Heart right ventricle (tissue), 16 donors: Measurements from ENCODE around the gene HSD11B2. TPM values are rescaled to one million over a fixed set of nuclear protein-coding genes. Genes with fewer than 3 reads are reported as not detected.
A peak's percentile ranks its signal among the peaks of the same experiment; 100 is the strongest.

Experiments
- ATAC-seq, 8 donors: fragments of 200-7000 bp; cut with Tn5 transposase; one replicate each; pipeline ENCODE4 v1.9.1; 2020; ENCODE audit warnings: mild to moderate bottlenecking in 8 of 8, moderate library complexity in 8 of 8, moderate number of reproducible peaks in 1 of 8
- DNase-seq, 2 donors: peaks; one replicate each; pipeline ENCODE4 v3.0.0-alpha.2; 2020
- H3K27ac ChIP-seq, 10 donors: fragments of 200-600 bp; sonication (generic) in 2 of 10; one replicate each; pipeline versions ENCODE4 v1.5.0 to v1.8.0; 2020 to 2022; ENCODE audit warnings: mild to moderate bottlenecking in 3 of 10
- H3K27me3 ChIP-seq, 7 donors: fragments of 200-600 bp; one replicate each; pipeline ENCODE4 v1.8.0; 2021 to 2022; ENCODE audit warnings: mild to moderate bottlenecking in 2 of 7
- H3K36me3 ChIP-seq, 9 donors: fragments of 200-600 bp; sonication (generic) in 1 of 9; one replicate each; pipeline versions ENCODE4 v1.5.0 to v1.8.0; 2020 to 2022; ENCODE audit warnings: mild to moderate bottlenecking in 2 of 9
- H3K4me1 ChIP-seq, 9 donors: fragments of 200-600 bp; sonication (generic) in 1 of 9; one replicate each; pipeline versions ENCODE4 v1.5.0 to v1.8.0; 2020 to 2022; ENCODE audit warnings: mild to moderate bottlenecking in 4 of 9
- H3K4me3 ChIP-seq, 10 donors: fragments of 200-600 bp; sonication (generic) in 2 of 10; one replicate each; pipeline versions ENCODE4 v1.5.0 to v1.8.0; 2020 to 2022; ENCODE audit warnings: mild to moderate bottlenecking in 7 of 10, moderate library complexity in 2 of 10
- H3K9me3 ChIP-seq, 11 donors: fragments of 200-600 bp in 10 of 11; sonication (generic) in 2 of 11; one replicate each; pipeline versions ENCODE4 v1.5.0 to v1.8.0; 2013 to 2022; ENCODE audit warnings: mild to moderate bottlenecking in 2 of 11, control low read depth in 1 of 11, moderate library complexity in 1 of 11
- WGBS, 2 donors: extraction: QIAGEN DNeasy Blood & Tissue Kit; methylation state at CpG; one replicate each; pipeline ENCODE4 v1.1.7; 2013; ENCODE audit warnings: inconsistent platforms in 1 of 2; 5-methylcytosine and 5-hydroxymethylcytosine counted together
- intact Hi-C, 10 donors: fragments of 100-400 bp; cut with DNase I; formaldehyde crosslinking; loops; one replicate each; pipeline versions ENCODE4 v1.11.1 to v1.14.2; 2022
- polyA plus RNA-seq, 2 donors: library from polyadenylated mRNA; stranded (reverse); fragments of 200-250 nt; gene quantifications; one replicate each; pipeline ENCODE4 v1.2.3, GENCODE V29; 2013
- total RNA-seq, 10 donors: library from RNA; stranded (reverse); fragmentation: NEBNext Ultra II Directional in 3 of 10; extraction: Animal tissue kit (Norgen Biotek cat#: 25700) in 3 of 10; gene quantifications; one replicate each; pipeline versions ENCODE4 v1.2.1 to v1.2.4, GENCODE V29; 2021 to 2023
- TF ChIP-seq, protein P1 (sequence below), 9 donors: fragments of 200-600 bp; sonication (generic) in 2 of 9; IDR thresholded peaks; one replicate each; pipeline versions ENCODE4 v1.5.0 to v1.8.0; 2021 to 2022; ENCODE audit warnings: antibody characterized with exemption in 9 of 9, mild to moderate bottlenecking in 5 of 9, moderate library complexity in 1 of 9
- donor health status: Arrhythmogenic right ventricular cardiomyopathy.
- donor health status: ischemic (EF 13 %, LVEDD 7.1; RV severe dilation, severe dysfunction).
- donor health status: healthy with polysubstance abuse.
- donor health status: DM: no; HTN: yes; CAD: no.
- donor health status: DM: no; HTN: no; CAD: no.
- donor health status: ischemic (EF 25% LVEDD 6.9; RV normal size, moderate dysfunction).
- donor health status: ischemic (EF 25% LVEDD 5.7; RV mildly dilated, moderate dysfunction).
- donor health status: healthy.
- donor health status: DM: yes; HTN: yes; CAD: no.
- donor health status: Ischemic cardiomyopathy.
- donor health status: ischemic (EF 35%, LVEDD 5.7; RV mildly dilated, moderate dysfunction).
- donor health status: nonischemic (EF 11% LVEDD 7.7; RV severe dilation, severe dysfunction).
- donor health status: DM: yes; HTN: yes; CAD: no.
- donor health status: PGD.
- donor health status: ischemic (EF 29% LVEDD 5.4; RV normal size, mild dysfunction).
- donor health status: nonischemic (EF 23%, LVEDD 6.1; RV moderate dilation, normal function).

Gene HSD11B2
- total and polyA plus RNA-seq, 12 donors: 0.16 to 1.4 (median 0.51) TPM; not detected in 1

DNA sequence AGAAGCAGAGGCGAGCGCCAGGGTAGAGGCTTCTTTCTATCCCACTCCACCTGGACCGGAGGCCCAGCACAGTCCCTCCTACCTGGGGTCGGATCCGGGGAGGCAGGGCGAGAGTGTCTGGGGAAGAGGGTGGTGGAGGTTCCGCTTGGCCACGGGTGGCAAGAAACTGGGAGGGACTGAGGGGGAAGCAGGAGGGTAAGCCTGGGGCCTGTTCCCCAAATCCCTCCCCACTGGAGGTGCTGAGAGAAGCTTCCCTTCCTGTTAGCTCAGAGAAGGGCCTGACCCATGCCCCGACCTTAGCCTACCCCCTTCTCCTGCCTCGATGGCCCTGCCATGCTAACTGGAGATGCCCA, 35.8 kb upstream of the HSD11B2 start:
- ATAC-seq (no peak), DNase-seq (no peak)
- Histone ChIP-seq H3K27ac (peak overlapping the region in 7 of 10 donors; percentile 36 to 88 (median 76)), H3K4me1 (peaks cover 27 to 88% (median 57%) of the 10 kb centered on the region in 9 donors), H3K27me3 (peaks cover 0 to 58% (median 9%) of the 10 kb centered on the region in 7 donors), H3K4me3 (peak overlapping the region in 4 of 10 donors; percentile 48 to 60 (median 53)), H3K36me3 (no peaks in the 10 kb centered on the region), H3K9me3 (no peaks in the 10 kb centered on the region)
- TF ChIP-seq, protein P1, sequence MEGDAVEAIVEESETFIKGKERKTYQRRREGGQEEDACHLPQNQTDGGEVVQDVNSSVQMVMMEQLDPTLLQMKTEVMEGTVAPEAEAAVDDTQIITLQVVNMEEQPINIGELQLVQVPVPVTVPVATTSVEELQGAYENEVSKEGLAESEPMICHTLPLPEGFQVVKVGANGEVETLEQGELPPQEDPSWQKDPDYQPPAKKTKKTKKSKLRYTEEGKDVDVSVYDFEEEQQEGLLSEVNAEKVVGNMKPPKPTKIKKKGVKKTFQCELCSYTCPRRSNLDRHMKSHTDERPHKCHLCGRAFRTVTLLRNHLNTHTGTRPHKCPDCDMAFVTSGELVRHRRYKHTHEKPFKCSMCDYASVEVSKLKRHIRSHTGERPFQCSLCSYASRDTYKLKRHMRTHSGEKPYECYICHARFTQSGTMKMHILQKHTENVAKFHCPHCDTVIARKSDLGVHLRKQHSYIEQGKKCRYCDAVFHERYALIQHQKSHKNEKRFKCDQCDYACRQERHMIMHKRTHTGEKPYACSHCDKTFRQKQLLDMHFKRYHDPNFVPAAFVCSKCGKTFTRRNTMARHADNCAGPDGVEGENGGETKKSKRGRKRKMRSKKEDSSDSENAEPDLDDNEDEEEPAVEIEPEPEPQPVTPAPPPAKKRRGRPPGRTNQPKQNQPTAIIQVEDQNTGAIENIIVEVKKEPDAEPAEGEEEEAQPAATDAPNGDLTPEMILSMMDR (IDR thresholded peaks at IDR 0.05): no peak
- 72 to 85% methylated on average over 10 of the region's 10 CpGs for WGBS, 2 donors
- intact Hi-C loops: loop anchor here in 4 of 10 donors (5.0 to 10.0 kb wide), 4 partner anchors 110 to 133 kb away; partner anchors contain the start of gene PLEKHG4 (in 1 of the 4)

DNA sequence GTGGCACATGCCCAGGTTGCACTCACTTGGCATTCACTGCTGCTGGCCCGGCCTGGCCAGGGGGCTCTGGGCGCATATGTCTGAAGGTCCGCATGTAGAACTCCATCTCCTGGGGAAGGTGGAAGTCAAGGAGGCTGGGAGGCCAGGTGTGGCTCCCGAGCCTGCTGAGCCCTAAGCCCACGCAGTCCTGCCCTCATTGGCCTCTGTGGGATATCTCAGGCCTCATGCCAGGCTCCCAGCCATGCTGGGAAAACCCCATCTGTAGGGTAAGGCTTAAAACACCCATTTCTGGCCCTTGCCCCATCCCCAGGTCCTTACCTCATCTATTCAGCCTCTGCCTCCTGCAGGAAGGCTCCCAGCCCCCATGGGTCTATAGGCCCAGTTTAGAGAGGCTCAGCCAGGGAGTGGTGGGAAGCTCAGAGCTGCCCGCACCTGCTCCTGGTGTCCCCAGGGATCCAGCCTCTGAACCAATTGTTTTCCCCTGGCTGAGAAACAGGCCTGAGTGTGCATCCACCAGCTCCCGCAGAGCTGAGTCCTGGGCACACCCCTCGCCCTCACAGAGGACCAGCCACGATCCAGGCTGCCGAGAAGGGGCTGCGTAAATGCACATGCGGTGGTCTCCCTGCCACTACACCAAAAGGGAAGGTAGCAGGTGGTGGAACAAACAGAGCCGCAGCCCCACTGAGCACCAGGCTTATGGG, 35.3 kb upstream of the HSD11B2 start:
- H3K4me3 ChIP-seq: peak overlapping the region in 2 of 10 donors; percentile 6 to 7

DNA sequence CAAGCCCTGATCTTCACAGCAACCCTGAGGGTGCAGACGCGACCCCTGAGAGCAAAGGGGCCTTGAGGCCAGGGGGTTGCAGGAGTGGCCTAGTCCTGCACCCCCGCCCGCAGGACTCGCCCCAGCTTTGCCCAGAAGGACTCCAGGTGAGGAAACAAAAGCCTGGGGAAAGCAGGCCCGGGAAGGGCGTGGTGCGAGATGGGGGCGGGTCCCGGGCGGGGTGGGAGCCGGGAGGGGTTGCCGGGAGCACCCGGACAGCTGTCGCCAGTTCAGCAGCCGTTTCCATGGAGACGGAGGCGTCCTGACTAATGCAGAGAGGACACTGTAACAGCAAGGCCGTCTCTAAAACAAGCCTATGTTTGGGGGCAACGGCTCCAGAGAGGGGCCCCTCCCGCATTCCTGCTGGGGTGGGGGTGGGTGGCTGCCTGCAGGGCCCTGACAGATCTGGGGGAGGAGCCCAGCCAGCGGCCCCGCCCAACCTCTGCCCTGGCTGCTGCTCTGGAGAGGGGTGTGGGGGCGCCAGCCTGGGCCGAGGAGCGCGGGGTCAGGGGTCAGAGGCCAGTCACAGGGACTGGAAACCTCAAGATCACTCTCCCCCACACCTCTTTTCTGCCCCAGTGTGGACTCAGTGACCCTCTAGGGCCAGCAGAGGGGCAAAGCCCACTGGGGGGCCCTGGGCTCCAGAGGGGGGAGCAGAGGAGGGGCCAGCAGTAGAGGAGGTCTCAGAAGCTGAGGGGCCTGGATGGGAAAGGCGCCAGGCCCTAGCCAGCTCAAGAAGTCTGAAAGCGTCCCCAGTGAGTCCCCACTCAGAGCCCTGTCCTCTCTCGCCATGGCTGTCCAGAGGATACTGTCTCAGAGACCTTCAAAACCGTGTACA, 34.5 kb upstream of the HSD11B2 start:
- DNase-seq (peak; percentile 80 to 92), ATAC-seq (peak; percentile 32 to 62 (median 52))
- intact Hi-C loops: loop anchor here in 4 of 10 donors (5.0 to 10.0 kb wide), 4 partner anchors 112 to 134 kb away; partner anchors contain the start of gene PLEKHG4 (in 1 of the 4)
- TF ChIP-seq, protein P1 (IDR thresholded peaks at IDR 0.05): no peak
- no peaks in the 10 kb centered on the region for H3K36me3 ChIP-seq
- 27 to 28% methylated on average over 31 of the region's 31 CpGs for WGBS, 2 donors
- peaks cover 27 to 80% (median 57%) of the 10 kb centered on the region in 9 donors for H3K4me1 ChIP-seq
- H3K4me3 ChIP-seq: peak overlapping the region in 2 of 10 donors; percentile 7 to 16
- no peaks in the 10 kb centered on the region for H3K9me3 ChIP-seq
- H3K27me3 ChIP-seq: peaks cover 0 to 60% (median 9%) of the 10 kb centered on the region in 7 donors
- H3K27ac ChIP-seq: peak overlapping the region in 9 of 10 donors; percentile 71 to 88 (median 83)

More for the DNA sequence above, 35.3 kb upstream of the HSD11B2 start:
- Histone ChIP-seq H3K27ac (peak overlapping the region in 7 of 10 donors; percentile 35 to 88 (median 83)), H3K9me3 (no peaks in the 10 kb centered on the region), H3K27me3 (peaks cover 0 to 60% (median 9%) of the 10 kb centered on the region in 7 donors), H3K36me3 (no peaks in the 10 kb centered on the region), H3K4me1 (peaks cover 27 to 88% (median 57%) of the 10 kb centered on the region in 9 donors)
- no peak for ATAC-seq
- DNase-seq: no peak
- 77 to 82% methylated on average over 13 of the region's 13 CpGs for WGBS, 2 donors
- intact Hi-C loops: loop anchor here in 4 of 10 donors (5.0 to 10.0 kb wide), 4 partner anchors 111 to 133 kb away; partner anchors contain the start of gene PLEKHG4 (in 1 of the 4)
- TF ChIP-seq, protein P1 (IDR thresholded peaks at IDR 0.05): no peak
